HG03520 (cell line): Measurements from ENCODE around the gene NBPF6.
"Not testable (repeated sequence)": the region's sequence is repeated elsewhere in the genome, so short reads cannot be mapped to it uniquely, and the experiment has no call there.

Experiments used
- ATAC-seq: cut with Tn5 transposase; IDR thresholded peaks from one replicate; pipeline ENCODE4 v1.9.1; 2021; ENCODE audit warnings: mild to moderate bottlenecking, moderate library complexity; ENCODE audit not compliant: unreplicated experiment

NBPF6 gene, protein sequence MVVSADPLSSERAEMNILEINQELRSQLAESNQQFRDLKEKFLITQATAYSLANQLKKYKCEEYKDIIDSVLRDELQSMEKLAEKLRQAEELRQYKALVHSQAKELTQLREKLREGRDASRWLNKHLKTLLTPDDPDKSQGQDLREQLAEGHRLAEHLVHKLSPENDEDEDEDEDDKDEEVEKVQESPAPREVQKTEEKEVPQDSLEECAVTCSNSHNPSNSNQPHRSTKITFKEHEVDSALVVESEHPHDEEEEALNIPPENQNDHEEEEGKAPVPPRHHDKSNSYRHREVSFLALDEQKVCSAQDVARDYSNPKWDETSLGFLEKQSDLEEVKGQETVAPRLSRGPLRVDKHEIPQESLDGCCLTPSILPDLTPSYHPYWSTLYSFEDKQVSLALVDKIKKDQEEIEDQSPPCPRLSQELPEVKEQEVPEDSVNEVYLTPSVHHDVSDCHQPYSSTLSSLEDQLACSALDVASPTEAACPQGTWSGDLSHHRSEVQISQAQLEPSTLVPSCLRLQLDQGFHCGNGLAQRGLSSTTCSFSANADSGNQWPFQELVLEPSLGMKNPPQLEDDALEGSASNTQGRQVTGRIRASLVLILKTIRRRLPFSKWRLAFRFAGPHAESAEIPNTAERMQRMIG

DNA sequence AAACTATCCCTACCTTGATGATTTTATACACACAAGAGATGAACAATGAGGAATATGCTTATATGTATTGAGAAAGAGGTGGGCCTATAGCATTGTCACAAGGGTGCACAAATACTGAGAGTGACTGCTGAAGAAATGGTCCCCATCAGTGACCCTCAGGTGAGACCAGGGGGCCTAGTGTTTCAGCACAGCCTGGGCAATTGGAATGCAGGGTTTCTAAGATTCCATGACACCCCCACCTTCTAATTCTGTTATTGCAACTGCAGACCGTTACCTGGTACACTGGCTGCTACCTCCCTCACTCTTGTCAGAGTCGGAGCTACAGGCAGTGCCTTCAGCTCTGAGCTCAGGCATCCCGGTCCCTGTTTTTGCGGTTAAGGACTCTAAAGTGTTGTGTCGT lies at the start of gene NBPF6:
TSS of gene NBPF6 (plus strand) at position 301 of the 400 bp plus-strand sequence. CDS start 259 bp downstream, outside the sequence.
- ATAC-seq = not testable (repeated sequence)

GRCh38 chr1:108411098-108411833 lies 38.9 kb upstream of the NBPF6 start:
- not testable (repeated sequence) for ATAC-seq

DNA sequence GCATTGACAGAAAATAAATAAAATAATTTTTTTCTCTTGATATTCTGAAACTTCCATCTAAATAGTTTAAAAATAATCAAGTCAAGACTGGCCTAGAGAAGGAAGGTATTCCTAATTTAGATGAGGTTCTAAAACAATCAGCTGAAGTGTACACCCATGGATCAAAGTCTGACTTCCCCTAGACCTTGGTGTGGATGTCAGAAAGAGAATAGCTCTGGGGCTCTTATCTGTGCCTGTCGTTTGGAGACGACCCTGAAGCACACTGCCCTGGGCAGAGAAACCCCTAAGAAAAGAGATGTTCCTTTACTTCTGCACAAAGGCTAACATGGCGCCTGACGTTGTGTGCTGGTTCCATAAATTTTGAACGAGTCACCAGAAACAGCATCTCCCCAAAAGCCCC lies 30.0 kb upstream of the NBPF6 start:
- not testable (repeated sequence) for ATAC-seq

DNA sequence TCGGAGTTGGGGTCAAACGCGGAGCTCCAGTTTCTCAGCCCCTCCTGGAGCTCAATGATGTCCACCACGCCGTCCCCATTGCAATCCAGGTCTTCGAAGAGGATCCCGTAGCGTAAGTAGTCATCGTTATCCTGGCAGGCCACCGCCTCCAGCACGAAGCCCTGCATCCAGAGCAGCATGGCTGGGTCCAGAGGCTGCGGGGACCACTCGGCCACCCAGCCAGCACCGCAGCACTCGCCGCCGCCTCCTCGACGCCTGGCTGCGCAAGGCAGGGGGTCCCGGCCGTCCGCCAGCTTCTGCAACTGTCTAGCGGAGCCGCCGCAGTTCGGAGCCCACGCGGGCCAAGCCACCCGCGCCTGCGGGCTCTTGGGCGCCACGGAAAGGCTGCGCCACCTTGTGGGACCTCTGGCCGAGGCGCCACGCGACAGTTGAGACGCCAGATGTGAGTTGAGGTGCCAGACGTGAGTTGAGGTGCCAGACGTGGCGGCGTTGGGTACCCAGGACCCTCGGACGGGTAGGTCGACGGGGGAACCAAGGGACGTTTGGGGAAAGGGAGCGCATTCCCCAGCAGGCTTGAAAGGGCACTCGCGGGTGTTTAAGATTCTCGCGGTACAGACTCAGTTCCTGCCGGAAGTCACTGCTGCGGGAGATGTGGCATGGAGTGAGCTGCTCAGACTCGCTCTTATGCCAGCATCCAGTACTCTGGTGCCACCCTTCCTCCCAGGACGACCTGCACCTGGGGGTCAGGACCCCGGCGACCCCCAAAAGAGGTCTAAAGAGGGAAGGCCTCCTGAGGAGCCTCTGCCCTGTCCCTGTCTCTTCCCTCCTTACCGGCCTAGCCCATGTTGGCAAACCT lies 28.9 kb upstream of the NBPF6 start:
- not testable (repeated sequence) for ATAC-seq

DNA sequence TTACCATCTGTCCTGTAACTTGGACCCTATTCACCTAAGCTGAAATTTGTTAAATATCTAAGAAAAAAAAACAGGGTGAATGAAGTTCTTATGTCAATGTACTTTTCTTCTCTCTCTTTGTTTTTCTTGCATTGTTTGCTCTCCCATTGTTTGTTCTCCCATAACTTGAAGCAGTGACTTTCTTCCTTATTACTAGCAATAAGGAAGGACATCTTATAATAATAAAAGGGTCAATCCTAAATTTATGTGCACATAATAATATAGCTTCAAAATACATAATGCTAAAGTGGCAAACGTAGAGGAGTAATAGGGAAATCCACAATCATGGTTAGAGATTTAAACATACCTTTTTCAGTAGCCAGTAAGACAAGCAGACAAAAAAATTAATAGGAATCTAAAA lies 23.3 kb upstream of the NBPF6 start:
- ATAC-seq = not testable (repeated sequence)

DNA sequence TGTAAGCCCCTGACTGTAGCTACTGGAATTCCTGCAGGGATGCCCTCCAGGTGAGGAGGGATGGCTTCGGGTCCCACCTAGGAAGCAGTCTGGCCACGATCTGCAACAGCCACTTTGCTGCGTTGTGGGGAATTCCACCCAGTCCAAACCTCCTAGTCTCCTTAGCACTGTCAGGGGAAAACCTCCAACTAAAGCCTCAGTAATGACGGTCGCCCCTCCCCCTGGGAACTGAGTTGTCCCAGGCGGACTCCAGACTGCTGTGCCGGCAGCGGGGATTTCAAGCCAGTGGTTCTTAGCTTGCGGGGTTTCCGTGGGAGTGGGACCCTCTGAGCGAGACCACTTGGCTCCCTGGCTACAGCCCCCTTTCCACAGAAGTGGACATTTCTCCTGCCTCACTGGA lies 18.1 kb upstream of the NBPF6 start:
- ATAC-seq = not testable (repeated sequence)

- not testable (repeated sequence) for ATAC-seq
Observed at GRCh38 chr1:108433404-108433803, 16.7 kb upstream of the NBPF6 start.

DNA sequence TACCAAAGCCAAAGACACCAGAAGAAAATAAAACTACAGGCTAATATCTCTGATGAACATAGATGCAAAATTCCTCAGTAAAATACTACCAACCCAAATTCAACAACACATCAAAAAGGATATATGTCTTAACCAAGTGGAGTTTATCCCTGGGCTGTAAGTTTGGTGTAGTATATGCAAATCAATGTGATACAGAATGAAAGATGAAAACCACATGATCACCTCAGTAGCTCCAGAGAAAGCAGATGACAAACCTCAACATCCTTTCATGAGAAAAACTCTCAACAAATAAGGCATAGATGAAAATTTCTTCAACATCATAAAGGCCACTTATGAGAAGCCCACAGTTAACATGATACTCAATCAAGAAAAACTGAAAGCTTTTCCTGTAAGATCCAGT lies 11.6 kb upstream of the NBPF6 start:
- peak; percentile 75 for ATAC-seq

GRCh38 chr1:108454521-108454920 lies 4.4 kb downstream of the NBPF6 start:
- ATAC-seq = not testable (repeated sequence)

- ATAC-seq = not testable (repeated sequence)
Observed at GRCh38 chr1:108458661-108459060, 8.5 kb downstream of the NBPF6 start.

DNA sequence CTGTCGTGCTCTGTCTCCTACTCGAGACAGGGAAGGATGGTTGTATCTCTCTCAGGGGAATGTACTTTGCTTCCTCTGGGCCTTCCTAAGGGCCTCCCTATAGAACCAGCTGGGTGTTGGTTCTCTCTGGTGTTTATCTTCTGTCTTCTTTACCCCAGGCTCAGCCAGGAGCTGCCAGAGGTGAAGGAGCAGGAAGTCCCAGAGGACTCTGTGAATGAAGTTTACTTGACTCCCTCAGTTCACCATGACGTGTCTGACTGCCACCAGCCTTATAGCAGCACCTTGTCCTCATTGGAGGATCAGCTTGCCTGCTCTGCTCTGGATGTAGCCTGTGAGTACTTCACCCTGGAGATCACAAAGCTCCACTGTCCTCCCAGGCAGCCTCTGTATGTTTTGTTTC lies 11.6 kb downstream of the NBPF6 start:
- ATAC-seq = not testable (repeated sequence)

DNA sequence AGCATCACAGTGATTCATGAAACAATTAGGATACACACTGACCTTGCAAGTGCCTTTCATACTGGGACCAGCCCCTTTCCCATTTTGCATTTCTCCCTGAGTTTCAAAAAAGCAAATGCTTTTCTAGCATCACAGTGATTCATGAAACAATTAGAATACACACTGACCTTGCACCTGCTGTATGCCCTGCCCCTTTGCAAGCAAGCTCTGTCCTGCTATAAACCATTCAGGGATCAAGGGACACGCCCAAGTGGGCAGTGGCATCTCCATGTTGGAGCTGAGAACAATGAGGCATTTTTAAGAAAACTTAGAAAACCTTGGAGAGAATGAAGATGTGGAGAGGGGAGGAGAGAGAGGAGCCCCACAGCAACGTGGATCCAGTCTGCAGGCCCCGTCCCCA lies 13.8 kb downstream of the NBPF6 start:
- not testable (repeated sequence) for ATAC-seq

DNA sequence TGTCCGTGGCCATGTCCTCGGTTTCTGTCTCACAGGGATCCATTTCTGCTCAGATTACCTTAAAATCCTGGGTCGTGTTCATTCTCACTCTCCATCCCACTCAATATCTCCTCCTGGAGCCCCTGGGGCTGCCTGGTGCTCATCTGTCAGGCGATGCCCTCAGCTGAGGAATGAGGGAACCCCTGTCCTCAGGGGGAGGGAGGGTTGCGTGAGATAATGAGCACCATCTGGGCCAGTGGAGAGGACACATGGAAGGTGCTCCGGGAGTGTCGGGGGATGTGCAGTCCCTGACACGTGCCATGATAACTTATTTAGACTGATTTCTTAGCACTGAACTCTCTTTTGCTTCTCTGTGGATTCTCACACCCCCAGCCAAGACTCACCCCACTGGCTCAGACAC lies 16.0 kb downstream of the NBPF6 start:
- ATAC-seq = not testable (repeated sequence)

GRCh38 chr1:108467155-108467554 lies 17.0 kb downstream of the NBPF6 start:
- not testable (repeated sequence) for ATAC-seq

DNA sequence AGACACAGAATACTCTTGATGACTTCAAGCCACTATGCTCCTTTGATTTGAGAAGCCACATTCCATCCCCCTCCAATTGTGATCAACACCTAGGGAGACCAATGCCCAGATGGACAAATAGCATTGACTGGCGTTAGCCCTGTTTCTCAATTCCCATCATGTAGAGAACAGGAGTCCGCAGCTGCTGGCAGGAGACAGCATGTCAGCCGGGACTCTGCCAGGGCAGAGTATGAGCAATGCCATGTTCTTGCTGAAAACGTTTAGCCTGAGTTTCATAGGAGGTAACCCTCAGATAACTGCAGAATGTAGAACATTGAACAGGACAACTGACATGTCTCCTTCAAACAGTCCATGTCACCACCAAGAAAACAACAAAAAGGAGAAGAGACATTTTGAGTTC lies 20.6 kb downstream of the NBPF6 start:
- not testable (repeated sequence) for ATAC-seq

DNA sequence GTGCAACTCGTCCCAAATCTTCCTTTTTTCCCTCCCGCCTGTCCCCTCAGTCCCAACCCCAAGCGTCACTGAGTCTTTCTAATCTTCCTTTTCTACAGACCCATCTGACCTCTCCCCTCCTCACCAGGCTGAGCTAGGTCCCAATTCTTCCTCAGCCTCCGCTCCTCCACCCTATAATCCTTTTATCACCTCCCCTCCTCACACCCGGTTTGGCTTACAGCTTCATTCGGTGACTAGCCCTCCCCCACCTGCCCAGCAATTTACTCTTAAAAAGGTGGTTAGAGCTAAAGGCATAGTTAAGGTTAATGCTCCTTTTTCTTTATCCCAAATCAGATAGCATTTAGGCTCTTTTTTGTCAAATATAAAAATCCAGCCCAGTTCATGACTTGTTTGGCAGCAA lies 24.4 kb downstream of the NBPF6 start:
- ATAC-seq = not testable (repeated sequence)

- no peak for ATAC-seq
Observed at GRCh38 chr1:108478429-108479015, 28.4 kb downstream of the NBPF6 start.

DNA sequence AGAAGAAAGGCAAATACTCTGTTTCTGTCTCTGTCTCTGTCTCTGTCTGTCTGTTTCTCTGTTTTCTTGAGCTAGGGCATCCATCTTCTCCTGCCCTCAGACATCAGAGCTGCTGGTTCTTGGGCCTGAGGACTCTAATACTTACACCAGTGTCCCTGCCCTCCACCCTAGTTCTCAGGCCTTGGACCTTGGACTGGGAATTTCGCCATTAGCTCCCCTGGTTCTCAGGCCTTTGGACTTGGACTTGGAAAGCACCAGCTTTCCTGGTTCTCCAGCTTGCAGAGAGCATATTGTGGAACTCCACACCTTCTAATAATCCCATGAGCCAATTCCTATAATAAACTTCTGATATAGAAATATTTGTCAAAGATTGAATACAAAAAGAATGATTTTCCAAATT lies 32.6 kb downstream of the NBPF6 start:
- ATAC-seq = no peak

DNA sequence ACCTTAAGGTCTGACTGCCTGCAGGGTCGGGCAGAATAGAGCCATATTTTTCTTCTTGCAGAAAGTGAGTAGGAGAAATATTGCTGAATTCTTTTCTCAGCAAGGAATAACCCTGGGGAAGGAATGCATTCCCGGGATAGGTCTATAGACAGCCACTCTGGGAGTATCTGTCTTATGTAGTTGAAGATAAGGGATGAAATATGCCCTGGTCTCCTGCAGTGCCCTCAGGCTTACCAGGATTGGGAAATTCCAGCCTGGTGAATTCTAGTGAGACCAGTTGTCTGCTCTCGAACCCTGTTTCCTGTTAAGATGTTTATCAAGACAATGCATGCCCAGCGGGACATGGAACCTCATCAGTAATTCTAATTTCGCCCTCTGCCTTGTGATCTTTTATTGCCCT lies 35.8 kb downstream of the NBPF6 start:
- ATAC-seq = not testable (repeated sequence)

GRCh38 chr1:108486707-108487106 lies 36.6 kb downstream of the NBPF6 start:
- not testable (repeated sequence) for ATAC-seq
